Fibroblast of skin of abdomen (primary cell): Measurements from ENCODE around the gene RAMAC.
"Not testable (repeated sequence)": the region's sequence is repeated elsewhere in the genome, so short reads cannot be mapped to it uniquely, and the experiment has no call there.

Source experiments
- DNase-seq: peaks from one replicate; pipeline ENCODE4 v3.0.0-alpha.2; 2013

The RAMAC gene

DNA sequence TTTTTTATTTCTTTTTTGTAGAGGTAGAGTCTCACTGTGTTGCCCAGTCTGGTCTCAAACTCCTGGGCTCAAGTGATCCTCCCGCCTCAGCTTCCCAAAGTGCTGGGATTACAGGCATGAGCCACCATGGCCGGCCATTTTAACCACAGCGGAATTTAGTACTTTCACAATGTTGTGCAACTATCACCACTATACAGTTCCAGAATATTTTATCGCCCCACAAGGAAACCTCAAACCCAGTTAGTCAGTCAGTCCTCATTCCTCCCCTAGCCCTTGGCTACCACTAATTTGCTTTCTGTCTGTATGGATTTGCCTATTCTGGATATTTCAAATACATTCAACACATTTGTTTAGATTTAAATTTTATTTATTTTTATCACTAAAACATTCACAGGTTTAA is 17.9 kb upstream of the RAMAC start:
- peak; percentile 73 for DNase-seq

GRCh38 chr15:82969353-82969752 is 16.7 kb upstream of the RAMAC start:
- DNase-seq, result no peak

DNA sequence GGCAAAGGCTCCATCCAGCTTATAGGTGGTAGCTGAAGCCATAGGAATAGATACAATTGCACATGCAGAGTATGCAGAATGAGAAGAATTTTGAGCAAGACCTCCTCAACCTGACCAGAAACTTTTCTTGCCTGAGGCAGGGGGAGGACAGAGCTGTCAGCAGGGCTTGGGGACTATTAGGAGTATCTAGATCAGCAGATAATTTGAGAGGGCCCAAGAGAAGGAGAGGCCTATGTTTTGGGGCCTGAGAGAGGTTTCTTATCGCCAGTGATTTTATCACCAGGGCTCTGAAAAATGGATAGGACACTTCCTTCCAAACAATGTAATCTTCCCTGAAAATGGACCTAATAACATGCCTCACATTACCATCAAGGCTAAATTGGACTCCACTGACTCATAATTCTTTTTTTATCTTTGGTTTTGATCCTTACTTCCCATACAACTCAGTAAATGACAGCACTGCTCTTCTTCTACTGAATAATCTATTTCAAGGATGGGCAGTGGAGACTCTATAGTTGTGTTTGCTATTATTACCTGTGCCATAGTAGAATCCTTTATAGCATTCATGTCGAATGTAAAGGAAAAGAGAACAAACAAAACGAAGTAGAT is 15.8 kb upstream of the RAMAC start:
- no peak for DNase-seq

- DNase-seq, result no peak
Observed at GRCh38 chr15:82970696-82971095, 15.3 kb upstream of the RAMAC start.

DNA sequence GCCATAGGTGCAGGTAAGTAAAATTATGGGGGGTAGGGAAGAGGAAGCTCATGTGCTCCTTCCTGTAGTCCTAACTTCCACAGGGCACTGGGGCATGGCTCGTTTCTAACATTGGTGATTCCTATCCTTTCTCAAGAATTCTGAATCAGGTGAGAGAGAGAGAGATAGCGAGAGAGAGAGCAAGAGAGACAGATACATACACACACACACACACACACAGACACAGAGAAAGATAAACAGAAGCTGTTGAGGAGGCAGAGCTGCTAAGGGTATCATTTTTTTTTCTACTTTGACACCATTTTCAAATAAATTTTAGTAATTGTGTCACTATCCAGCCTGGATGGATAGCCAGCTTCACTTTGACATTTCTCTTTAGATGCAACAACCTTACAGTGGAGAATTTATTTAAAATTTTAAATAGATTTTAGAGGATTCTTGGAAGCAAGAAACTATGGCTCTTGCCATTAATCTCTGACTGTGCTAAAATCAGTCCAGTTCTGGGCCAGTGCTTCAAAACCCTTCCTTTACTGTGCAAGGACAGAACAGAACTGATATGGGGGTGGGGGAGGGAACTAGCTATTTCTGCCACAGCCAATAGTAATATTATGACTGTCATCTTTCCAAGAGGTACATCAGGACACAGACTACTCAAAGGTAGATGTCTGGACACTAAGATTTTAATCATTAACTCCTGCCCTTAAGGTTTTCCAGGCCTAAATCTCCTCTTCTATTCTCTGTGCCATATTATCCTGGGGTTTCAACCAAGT is 14.6 kb upstream of the RAMAC start:
- DNase-seq, result no peak

DNA sequence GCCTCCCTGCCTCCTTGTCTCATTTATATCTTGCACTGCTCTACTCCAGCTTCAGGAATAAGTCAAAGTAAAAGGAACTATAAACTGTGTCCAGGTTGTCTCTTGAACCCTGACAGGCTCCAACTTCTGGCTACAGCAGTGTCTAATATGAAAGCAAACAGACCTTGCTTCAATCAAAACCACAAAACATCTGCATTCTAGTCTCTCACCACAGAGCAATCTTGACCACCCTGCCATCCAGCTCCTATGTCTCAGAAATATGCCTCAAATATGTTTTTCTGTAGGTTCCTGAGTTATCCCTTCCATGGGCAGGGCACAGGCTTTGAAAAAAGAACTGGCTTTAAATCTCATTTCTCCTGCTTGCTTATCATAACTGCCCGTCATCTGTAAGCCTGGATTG is 13.0 kb upstream of the RAMAC start:
- no peak for DNase-seq

- no peak for DNase-seq
Observed at GRCh38 chr15:82977076-82977475, 8.9 kb upstream of the RAMAC start.

DNA sequence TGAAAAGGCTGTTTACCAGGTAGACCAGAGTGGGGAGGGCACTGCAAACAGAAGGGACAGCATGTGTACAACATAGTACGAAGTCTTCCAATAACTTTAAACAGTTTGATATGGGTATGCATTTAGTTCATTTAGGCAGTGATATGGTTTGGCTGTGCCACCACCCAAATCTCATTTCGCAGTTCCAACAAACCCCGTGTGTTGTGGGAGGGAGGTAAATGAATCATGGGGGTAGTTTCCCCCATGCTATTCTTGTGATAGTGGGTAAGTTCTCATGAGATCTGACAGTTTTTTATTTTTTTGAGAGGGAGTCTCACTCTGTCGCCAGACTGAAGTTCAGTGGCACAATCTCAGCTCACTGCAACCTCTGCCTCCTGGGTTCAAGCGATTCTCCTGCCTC is 7.6 kb upstream of the RAMAC start:
- no peak for DNase-seq

DNA sequence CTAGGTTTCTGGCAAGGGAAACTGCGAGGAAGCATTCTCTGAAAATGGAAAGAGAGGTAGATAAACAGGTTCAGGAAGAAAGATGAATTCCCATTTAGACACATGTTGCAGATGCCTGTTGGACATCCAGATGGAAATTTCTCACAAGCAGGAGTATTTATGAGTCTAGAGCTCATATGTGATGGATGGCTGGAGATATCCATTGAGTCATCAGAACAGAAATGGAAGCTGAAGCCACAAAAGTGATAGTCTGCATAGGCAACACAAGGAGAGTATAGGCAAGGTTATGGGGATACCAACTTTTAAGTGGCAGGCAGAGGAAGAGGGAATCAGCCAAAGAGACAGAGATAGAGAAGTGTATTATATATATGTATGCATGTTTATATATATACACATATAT is 6.3 kb upstream of the RAMAC start:
- DNase-seq, result no peak

GRCh38 chr15:82980981-82981380 is 5.0 kb upstream of the RAMAC start:
- no peak for DNase-seq

GRCh38 chr15:82986442-82986780 is 401 bp downstream of the RAMAC start:
- DNase-seq, result no peak

DNA sequence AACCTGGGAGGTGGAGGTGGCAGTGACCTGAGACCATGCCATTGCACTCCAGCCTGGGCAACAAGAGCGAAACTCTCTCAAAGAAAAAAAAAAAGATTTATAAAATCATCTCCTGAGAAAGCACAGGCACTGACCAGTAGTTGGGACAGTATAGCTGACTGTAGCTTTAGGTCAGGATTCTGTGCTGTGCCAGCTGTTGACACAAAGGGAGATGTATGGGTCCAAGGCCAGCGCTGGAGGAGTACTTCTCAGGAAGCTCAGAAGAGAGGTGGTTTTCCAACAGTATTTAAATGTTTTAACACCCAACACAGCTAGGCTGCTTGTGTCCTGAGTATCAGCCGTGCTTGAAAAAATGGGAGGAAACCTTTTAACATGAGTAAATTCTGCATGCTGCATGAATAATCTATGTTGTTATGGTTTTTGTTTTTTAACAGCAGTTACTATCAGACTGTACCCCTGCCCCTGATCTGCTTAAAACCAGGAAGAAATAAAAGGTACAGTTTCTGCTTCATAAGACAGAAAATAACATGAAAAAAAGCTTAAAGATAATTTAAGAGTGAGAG is 6.5 kb downstream of the RAMAC start:
- no peak for DNase-seq

- DNase-seq, result no peak
Observed at GRCh38 chr15:82993144-82993543, 7.1 kb downstream of the RAMAC start.

- DNase-seq, result no peak
Observed at GRCh38 chr15:82995076-82995475, 9.1 kb downstream of the RAMAC start.

- no peak for DNase-seq
Observed at GRCh38 chr15:82995938-82996337, 9.9 kb downstream of the RAMAC start.

DNA sequence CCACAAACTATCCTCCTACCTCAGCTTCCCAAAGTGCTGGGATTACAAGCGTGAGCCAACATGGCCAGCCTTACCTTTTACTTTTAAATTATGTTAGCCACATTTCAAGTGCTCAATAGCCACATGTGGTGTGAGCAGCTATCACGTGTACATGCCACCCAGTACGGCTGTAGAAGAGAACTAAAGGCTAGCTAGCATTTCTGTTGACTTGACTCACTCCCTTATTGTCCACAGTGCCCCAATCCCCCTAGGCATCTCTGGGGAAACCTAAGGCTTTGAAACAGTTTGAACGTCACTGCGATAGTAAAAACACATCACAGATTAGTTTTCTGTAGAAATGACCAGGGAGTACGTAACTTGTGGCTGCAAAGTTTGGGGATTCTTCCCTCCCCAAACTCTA is 13.4 kb downstream of the RAMAC start:
- no peak for DNase-seq

DNA sequence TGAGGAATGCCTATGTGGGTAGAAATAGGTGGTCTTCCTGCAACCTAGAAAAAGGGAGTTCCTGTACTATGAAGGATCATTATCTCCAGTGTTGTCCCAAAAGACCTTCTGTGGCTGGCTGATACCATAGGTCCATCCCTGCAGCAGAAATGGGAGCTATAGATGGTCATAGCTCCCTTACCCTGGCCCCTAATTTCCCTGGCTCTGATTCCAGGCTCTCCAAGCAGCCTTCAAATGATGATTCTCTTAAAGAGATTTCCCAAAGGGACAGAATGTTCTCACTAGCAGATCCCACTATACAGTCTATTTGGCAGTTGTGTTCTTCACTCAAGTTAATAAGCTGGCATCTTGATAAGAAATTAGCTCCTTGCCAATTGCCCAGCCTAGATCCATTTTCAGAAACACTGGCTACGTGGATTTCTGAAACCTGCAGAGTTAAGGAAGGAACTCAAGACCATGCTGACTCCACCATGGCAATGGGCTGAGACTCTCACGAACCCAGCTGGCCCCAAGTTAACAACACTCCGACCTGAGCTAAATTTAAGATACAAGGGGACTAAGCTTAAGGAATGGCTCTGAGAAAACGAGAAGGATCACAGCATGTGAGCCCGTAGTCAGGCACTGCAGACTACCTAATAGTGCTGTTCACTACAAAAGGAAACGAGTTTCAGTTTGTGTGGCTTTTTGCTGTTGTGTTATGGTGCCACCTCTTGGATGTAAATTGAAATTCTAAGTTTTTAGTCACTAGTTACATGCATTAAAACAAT is 14.1 kb downstream of the RAMAC start:
- peak; percentile 56 for DNase-seq

DNA sequence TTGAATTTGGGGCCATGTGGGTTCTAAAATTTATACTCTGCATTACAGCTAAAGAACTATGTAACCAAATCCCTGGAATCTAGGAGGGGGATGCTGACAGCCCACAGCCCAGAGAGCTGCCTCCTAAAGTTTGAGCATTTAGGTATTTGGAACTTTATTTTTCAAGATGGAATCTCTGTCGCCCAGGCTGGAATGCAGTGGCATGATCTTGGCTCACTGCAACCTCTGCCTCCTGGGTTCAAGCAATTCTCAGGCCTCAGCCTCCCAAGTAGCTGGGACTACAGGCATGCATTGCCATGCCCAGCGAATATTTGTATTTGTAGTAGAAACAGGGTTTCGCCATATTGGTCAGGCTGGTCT is 14.6 kb downstream of the RAMAC start:
- not testable (repeated sequence) for DNase-seq

DNA sequence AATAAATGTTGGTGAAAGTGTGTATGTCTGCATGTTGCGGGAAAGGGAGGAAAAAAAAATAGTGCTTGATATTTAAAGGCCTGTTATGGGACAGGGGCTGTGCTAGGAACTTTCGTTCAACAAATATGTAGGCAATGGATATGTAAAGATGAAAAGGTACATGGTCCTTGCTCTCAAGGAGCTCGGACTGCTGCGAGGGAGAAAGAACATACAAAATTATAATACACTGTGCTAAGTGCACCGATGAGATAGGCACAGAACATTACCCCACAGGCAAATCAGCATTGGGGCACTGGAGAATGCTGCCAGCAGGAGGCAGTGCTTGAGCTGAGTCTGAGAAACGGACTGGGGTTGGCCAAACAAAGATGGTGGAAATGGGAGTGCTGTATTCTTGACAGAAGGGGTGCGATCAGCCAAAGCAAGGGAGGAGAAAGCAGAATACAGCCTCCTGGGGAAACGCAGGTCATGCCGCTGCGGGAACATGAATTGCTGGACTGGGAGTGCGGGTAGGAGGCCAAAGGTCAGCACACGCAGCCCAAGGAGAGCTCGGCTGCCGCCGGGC is 24.8 kb downstream of the RAMAC start:
- DNase-seq, result peak; percentile 69

- DNase-seq, result peak; percentile 90
Observed at GRCh38 chr15:83011271-83012075, 25.5 kb downstream of the RAMAC start, which contains the start of gene C15orf40. TSS of gene C15orf40 (minus strand) at chr15:83011639. CDS start at chr15:83011607, 32 bp downstream.

DNA sequence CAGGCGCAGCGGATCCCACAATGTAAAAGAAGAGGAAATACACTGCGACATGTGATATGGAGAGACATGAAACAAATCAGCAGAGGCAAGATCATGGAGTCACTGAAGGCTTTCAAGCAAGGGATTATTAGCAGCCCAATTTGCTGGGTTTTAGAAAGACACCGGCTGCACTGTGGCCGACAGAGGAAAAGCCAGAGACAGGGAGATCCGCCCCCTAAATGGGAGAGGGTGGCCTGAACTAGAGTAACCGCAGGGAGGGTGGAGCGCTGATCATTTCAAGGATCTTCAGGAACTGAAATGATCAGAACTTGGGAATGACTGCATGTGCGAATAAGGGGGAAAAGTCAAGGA is 26.0 kb downstream of the RAMAC start:
- peak; percentile 30 for DNase-seq

DNA sequence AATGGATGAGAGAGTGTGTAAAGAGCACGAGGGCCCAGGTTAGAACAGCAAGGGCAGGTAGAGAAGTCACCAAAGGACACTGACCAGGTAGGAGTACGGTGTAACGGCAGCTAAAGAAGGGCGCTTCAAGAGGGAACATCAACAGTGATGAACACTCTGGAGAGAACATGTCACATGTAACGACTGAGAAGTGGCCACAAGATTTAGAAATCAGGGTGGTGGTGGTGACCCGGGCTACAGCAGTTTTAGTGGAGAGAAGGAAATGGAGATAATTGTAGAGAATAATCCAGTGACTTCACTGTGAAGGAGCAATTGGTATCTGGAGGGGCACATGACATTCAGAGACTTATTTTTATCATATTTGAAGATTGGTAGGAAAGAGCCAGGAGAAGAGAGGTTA is 26.6 kb downstream of the RAMAC start:
- no peak for DNase-seq
